HCT116 (cell line): Measurements from ENCODE around the gene ARMH3.

ENCODE experiments used
- CTCF ChIP-seq, 3 experiments: fragments of 200-600 bp in 1 of 3; sonication (generic) in 1 of 3; IDR thresholded peaks in 2 of 3; conservative IDR thresholded peaks in 1 of 3; 2 replicates each; pipeline ENCODE4 v1.5.1; 2012 to 2017; ENCODE audit warnings: low read depth in 2 of 3, low read length in 2 of 3, antibody characterized with exemption in 1 of 3, borderline replicate concordance in 1 of 3, control low read depth in 1 of 3, mild to moderate bottlenecking in 1 of 3, mixed read lengths in 1 of 3, mixed run types in 1 of 3, moderate library complexity in 1 of 3; ENCODE audit not compliant: insufficient read depth in 1 of 3
- ELF1 ChIP-seq: IDR thresholded peaks from 2 replicates; pipeline ENCODE4 v1.6.1; 2012; ENCODE audit warnings: low read depth, borderline replicate concordance
- EZH2 ChIP-seq: fragments of 200-600 bp; sonication (generic); IDR thresholded peaks from 2 replicates; pipeline ENCODE4 v1.6.1; 2017; ENCODE audit warnings: antibody characterized with exemption, mixed run types
- POLR2A ChIP-seq: IDR thresholded peaks from 2 replicates; pipeline ENCODE4 v1.7.0; 2011; ENCODE audit warnings: borderline replicate concordance; ENCODE audit not compliant: insufficient read depth, insufficient read length; ENCODE audit errors: extremely low read depth
- POLR2AphosphoS5 ChIP-seq: IDR thresholded peaks from 2 replicates; pipeline ENCODE4 v1.6.1; 2011; ENCODE audit warnings: mild to moderate bottlenecking, low read depth, low read length, moderate library complexity
- REST ChIP-seq: IDR thresholded peaks from 2 replicates; pipeline ENCODE4 v1.6.1; 2012; ENCODE audit warnings: low read depth
- SIN3A ChIP-seq: IDR thresholded peaks from 2 replicates; pipeline ENCODE4 v1.6.1; 2012; ENCODE audit warnings: low read depth
- SRF ChIP-seq: IDR thresholded peaks from 2 replicates; pipeline ENCODE4 v1.6.1; 2012; ENCODE audit warnings: low read depth
- ZBTB33 ChIP-seq: IDR thresholded peaks from 2 replicates; pipeline ENCODE4 v1.6.1; 2011; ENCODE audit warnings: mild to moderate bottlenecking, low read length, moderate library complexity; ENCODE audit not compliant: insufficient replicate concordance; ENCODE audit errors: extremely low read depth

- no peak for TF ChIP-seq POLR2A
- no peak for TF ChIP-seq REST
- no peak for TF ChIP-seq CTCF (IDR thresholded peaks at IDR 0.05 in 2 of 3, conservative IDR thresholded peaks at IDR 0.05 in 1 of 3; ENCODE audit: borderline replicate concordance in 1 of 3, insufficient read depth in 1 of 3, low read depth in 2 of 3, low read length in 2 of 3)
- no peak for TF ChIP-seq POLR2AphosphoS5
- TF ChIP-seq SIN3A = no peak
- no peak for TF ChIP-seq ELF1
- no peak for TF ChIP-seq SRF
- TF ChIP-seq ZBTB33 = no peak
- no peak for TF ChIP-seq EZH2
Measured at GRCh38 chr10:101950213-101950612, 105.8 kb downstream of the ARMH3 start.
